Suprapubic skin (tissue), 4 donors: Measurements from ENCODE around the gene AOC3.
"Not testable (repeated sequence)": the region's sequence is repeated elsewhere in the genome, so short reads cannot be mapped to it uniquely, and the experiment has no call there.

ENCODE experiments used
- CTCF ChIP-seq, 2 donors: fragments of 200-600 bp in 1 of 2; fragments of 450-650 bp in 1 of 2; sonication (generic) in 1 of 2; IDR thresholded peaks; one replicate each; pipeline ENCODE4 v1.5.1; 2016 to 2019; ENCODE audit warnings: antibody characterized with exemption in 2 of 2, mild to moderate bottlenecking in 1 of 2, moderate library complexity in 1 of 2
- EP300 ChIP-seq: sonication (generic); formaldehyde crosslinking; IDR thresholded peaks from one replicate; pipeline ENCODE4 v1.6.1; 2017; ENCODE audit warnings: antibody characterized with exemption
- POLR2A ChIP-seq, 2 donors: fragments of 450-650 bp; IDR thresholded peaks; one replicate each; pipeline ENCODE4 v1.6.1; 2017; ENCODE audit warnings: antibody characterized with exemption in 2 of 2, mild to moderate bottlenecking in 2 of 2, moderate library complexity in 2 of 2
- POLR2AphosphoS5 ChIP-seq, 3 donors: sonication (generic); formaldehyde crosslinking; IDR thresholded peaks; one replicate each; pipeline ENCODE4 v1.6.1; 2017; ENCODE audit warnings: antibody characterized with exemption in 3 of 3

- TF ChIP-seq POLR2A (IDR thresholded peaks at IDR 0.05); CTCF (IDR thresholded peaks at IDR 0.05); EP300; POLR2AphosphoS5 (IDR thresholded peaks at IDR 0.05): not testable (repeated sequence)
Measured at GRCh38 chr17:42851371-42852240, 607 bp downstream of the AOC3 start.
